Activated T-cell treated with anti-CD3 and anti-CD28 coated beads, Interleukin-2, amount 50 U/mL, for 48 hours (primary cell): ENCODE results near the gene VAMP8.
"Not testable (repeated sequence)": the region's sequence is repeated elsewhere in the genome, so short reads cannot be mapped to it uniquely, and the experiment has no call there.

Experiments used
- DNase-seq, 2 experiments: peaks; one replicate each; pipeline ENCODE4 v3.0.0-alpha.2; 2020

Gene VAMP8

GRCh38 chr2:85547859-85548607 lies 29.4 kb upstream of the VAMP8 start:
- no peak for DNase-seq

- DNase-seq: no peak
These were observed 28.8 kb upstream of the VAMP8 start for GRCh38 chr2:85548608-85548900.

GRCh38 chr2:85549095-85549494 lies 28.3 kb upstream of the VAMP8 start:
- no peak for DNase-seq

- DNase-seq: no peak
These were observed 27.6 kb upstream of the VAMP8 start for GRCh38 chr2:85549826-85550225.

- DNase-seq: no peak
These were observed 26.9 kb upstream of the VAMP8 start for GRCh38 chr2:85550486-85550885.

- DNase-seq: peak; percentile 90 to 92
These were observed 25.4 kb upstream of the VAMP8 start for GRCh38 chr2:85551698-85552678.

GRCh38 chr2:85553184-85553583 lies 24.2 kb upstream of the VAMP8 start:
- no peak for DNase-seq

- DNase-seq: no peak
These were observed 22.3 kb upstream of the VAMP8 start for GRCh38 chr2:85554980-85555612.

- DNase-seq: no peak
These were observed 20.3 kb upstream of the VAMP8 start for GRCh38 chr2:85557130-85557529.

GRCh38 chr2:85558160-85558559 lies 19.2 kb upstream of the VAMP8 start:
- DNase-seq: no peak

- DNase-seq: not testable (repeated sequence)
These were observed 17.0 kb upstream of the VAMP8 start for GRCh38 chr2:85560403-85560726.

- DNase-seq: no peak
These were observed 16.5 kb upstream of the VAMP8 start for GRCh38 chr2:85560812-85561279.

GRCh38 chr2:85561280-85562212 lies 15.8 kb upstream of the VAMP8 start, which contains the start of gene GGCX:
GGCX (minus strand) TSS chr2:85561493; CDS start chr2:85561428, 65 bp downstream.
- peak; percentile 97 to 98 for DNase-seq

GRCh38 chr2:85564144-85564563 lies 13.2 kb upstream of the VAMP8 start:
- DNase-seq: no peak

GRCh38 chr2:85566265-85566664 lies 11.1 kb upstream of the VAMP8 start:
- no peak for DNase-seq

- DNase-seq: no peak
These were observed 1.6 kb upstream of the VAMP8 start for GRCh38 chr2:85575739-85576138.

- no peak for DNase-seq
These were observed 362 bp upstream of the VAMP8 start for GRCh38 chr2:85577063-85577385.

- DNase-seq: peak; percentile 40 to 48
These were observed 1.1 kb downstream of the VAMP8 start for GRCh38 chr2:85578243-85579180.

- no peak for DNase-seq
These were observed 2.0 kb downstream of the VAMP8 start for GRCh38 chr2:85579266-85579935.

GRCh38 chr2:85580206-85580605 lies 2.8 kb downstream of the VAMP8 start:
- DNase-seq: no peak

- DNase-seq: no peak
These were observed 5.1 kb downstream of the VAMP8 start for GRCh38 chr2:85582492-85582891.
